SK-N-MC (cell line): Measurements from ENCODE around the gene SRGAP3.

Experiments used
- DNase-seq: peaks from one replicate; pipeline ENCODE4 v3.0.0-alpha.2; 2011; ENCODE audit warnings: low read depth, low spot score
- H3K27ac ChIP-seq: fragments of 200-600 bp; sonication (generic); 2 replicates; pipeline ENCODE4 v1.5.1; 2016; ENCODE audit warnings: mixed run types
- H3K36me3 ChIP-seq: fragments of 200-600 bp; sonication (generic); 2 replicates; pipeline ENCODE4 v1.6.1; 2017; ENCODE audit warnings: antibody characterized with exemption, low read length, mixed read lengths; ENCODE audit not compliant: insufficient read depth
- H3K4me3 ChIP-seq: fragments of 200-600 bp; sonication (generic); 2 replicates; pipeline ENCODE4 v1.5.1; 2016
- H3K9ac ChIP-seq: fragments of 200-600 bp; sonication (generic); 2 replicates; pipeline ENCODE4 v1.8.0; 2017; ENCODE audit warnings: mixed run types, mixed read lengths; ENCODE audit not compliant: insufficient read length
- H3K9me3 ChIP-seq: fragments of 200-600 bp; sonication (generic); 2 replicates; pipeline ENCODE4 v1.6.1; 2017; ENCODE audit warnings: low read depth, mild to moderate bottlenecking, antibody characterized with exemption, low read length, moderate library complexity, mixed read lengths
- EZH2 ChIP-seq: fragments of 200-600 bp; sonication (generic); IDR thresholded peaks from one replicate; pipeline ENCODE4 v1.6.1; 2017; ENCODE audit warnings: antibody characterized with exemption
- FOXP2 ChIP-seq: optimal IDR thresholded peaks from 2 replicates; pipeline ENCODE3; 2011; ENCODE audit warnings: mild to moderate bottlenecking, moderate library complexity; ENCODE audit not compliant: insufficient read depth; ENCODE audit errors: extremely low read length, control extremely low read depth
- POLR2AphosphoS5 ChIP-seq: IDR thresholded peaks from 2 replicates; pipeline ENCODE4 v1.6.1; 2012; ENCODE audit warnings: mild to moderate bottlenecking, low read depth, low read length, borderline replicate concordance

SRGAP3 gene

GRCh38 chr3:9204253-9204992, 45.0 kb downstream of the SRGAP3 start:
- Histone ChIP-seq H3K27ac (no peak overlapping the region), H3K9ac (no peak overlapping the region), H3K36me3 (no peaks in the 10 kb centered on the region), H3K4me3 (no peak overlapping the region), H3K9me3 (no peaks in the 10 kb centered on the region)
- no peak for DNase-seq
- TF ChIP-seq POLR2AphosphoS5 (no peak), EZH2 (no peak), FOXP2 (no peak)

- no peak for DNase-seq
- TF ChIP-seq POLR2AphosphoS5: no peak
- no peak for TF ChIP-seq FOXP2
- no peak for TF ChIP-seq EZH2
- Histone ChIP-seq H3K36me3 (no peaks in the 10 kb centered on the region), H3K9ac (no peak overlapping the region), H3K4me3 (no peak overlapping the region), H3K9me3 (no peaks in the 10 kb centered on the region), H3K27ac (no peak overlapping the region)
Measured at GRCh38 chr3:9203317-9203716, 46.1 kb downstream of the SRGAP3 start.

GRCh38 chr3:9202546-9202945, 46.9 kb downstream of the SRGAP3 start:
- Histone ChIP-seq H3K9me3 (no peaks in the 10 kb centered on the region), H3K4me3 (no peak overlapping the region), H3K36me3 (no peaks in the 10 kb centered on the region), H3K9ac (no peak overlapping the region), H3K27ac (no peak overlapping the region)
- TF ChIP-seq FOXP2 (no peak), POLR2AphosphoS5 (no peak), EZH2 (no peak)
- no peak for DNase-seq

DNA sequence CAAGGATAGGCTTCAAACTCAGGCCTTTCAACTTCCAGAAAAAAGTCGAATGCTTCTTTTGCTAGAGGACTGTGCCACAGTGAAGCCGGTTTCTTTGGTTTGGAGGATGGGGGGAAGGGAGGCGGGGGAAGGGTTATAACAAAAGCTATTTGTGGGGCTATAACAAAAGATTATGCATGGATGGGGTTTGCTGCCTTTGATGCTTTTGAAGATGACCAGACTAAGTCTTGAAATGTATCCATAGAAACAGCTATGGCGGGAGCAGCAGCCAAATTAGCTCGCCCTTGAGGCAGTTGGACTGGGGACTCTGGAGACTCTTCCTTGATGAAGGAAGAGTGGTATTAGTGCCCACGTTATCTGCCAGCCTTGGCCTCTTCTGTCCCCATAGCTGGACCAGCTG, 47.5 kb downstream of the SRGAP3 start:
- no peak overlapping the region for H3K4me3 ChIP-seq
- no peak overlapping the region for H3K27ac ChIP-seq
- TF ChIP-seq EZH2 (no peak), FOXP2 (no peak), POLR2AphosphoS5 (no peak)
- no peaks in the 10 kb centered on the region for H3K9me3 ChIP-seq
- H3K36me3 ChIP-seq: no peaks in the 10 kb centered on the region
- H3K9ac ChIP-seq: no peak overlapping the region
- no peak for DNase-seq

- Histone ChIP-seq H3K4me3 (no peak overlapping the region), H3K9ac (no peak overlapping the region), H3K27ac (no peak overlapping the region), H3K9me3 (no peaks in the 10 kb centered on the region), H3K36me3 (no peaks in the 10 kb centered on the region)
- DNase-seq: no peak
- no peak for TF ChIP-seq EZH2
Measured at GRCh38 chr3:9201266-9201665, 48.2 kb downstream of the SRGAP3 start.

DNA sequence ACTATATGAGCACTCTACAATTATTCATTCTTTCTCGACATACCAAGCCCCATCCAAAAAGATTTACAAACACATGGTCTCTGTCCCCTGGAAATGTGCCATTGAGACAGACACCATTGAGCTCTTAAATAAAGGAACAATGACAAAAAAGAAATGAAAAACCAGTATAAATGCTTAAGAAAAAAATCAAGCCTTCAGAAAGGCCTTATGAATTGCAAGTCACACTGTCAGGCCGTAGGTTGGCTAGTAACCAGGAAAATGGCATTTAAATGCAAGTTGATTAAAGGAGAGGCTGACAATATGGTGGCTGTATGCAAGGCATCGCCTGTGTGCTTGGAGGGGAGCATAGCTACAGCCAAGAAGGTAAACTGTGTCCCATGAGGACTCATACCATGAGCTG, 49.7 kb downstream of the SRGAP3 start:
- Histone ChIP-seq H3K36me3 (no peaks in the 10 kb centered on the region), H3K9ac (no peak overlapping the region), H3K27ac (no peak overlapping the region), H3K9me3 (no peaks in the 10 kb centered on the region), H3K4me3 (no peak overlapping the region)
- DNase-seq: no peak
- TF ChIP-seq POLR2AphosphoS5: no peak
- no peak for TF ChIP-seq FOXP2
- no peak for TF ChIP-seq EZH2

DNA sequence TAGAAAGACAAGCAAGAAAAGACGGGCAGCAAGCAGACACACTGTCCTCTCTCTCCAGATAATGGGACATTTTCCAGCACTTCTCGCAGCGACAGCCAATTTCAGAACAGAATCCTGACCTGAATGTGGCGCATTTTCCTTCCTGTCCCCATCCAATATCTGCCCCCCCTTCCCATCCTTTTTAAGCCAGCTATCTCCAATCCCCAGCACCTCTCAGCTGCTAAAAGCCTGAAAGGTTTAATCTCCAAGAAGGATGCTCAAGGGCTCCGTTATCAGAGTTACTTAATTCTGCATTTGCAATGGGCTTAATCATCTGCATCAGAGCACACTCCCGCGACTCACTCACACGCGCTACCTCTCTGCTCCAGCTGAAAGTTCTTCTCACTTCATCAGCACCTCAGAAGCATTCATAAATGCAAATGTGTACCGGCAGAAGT, 50.5 kb downstream of the SRGAP3 start:
- Histone ChIP-seq H3K36me3 (no peaks in the 10 kb centered on the region), H3K9me3 (no peaks in the 10 kb centered on the region), H3K4me3 (no peak overlapping the region), H3K9ac (no peak overlapping the region), H3K27ac (no peak overlapping the region)
- no peak for TF ChIP-seq FOXP2
- no peak for TF ChIP-seq POLR2AphosphoS5
- TF ChIP-seq EZH2: no peak
- no peak for DNase-seq

DNA sequence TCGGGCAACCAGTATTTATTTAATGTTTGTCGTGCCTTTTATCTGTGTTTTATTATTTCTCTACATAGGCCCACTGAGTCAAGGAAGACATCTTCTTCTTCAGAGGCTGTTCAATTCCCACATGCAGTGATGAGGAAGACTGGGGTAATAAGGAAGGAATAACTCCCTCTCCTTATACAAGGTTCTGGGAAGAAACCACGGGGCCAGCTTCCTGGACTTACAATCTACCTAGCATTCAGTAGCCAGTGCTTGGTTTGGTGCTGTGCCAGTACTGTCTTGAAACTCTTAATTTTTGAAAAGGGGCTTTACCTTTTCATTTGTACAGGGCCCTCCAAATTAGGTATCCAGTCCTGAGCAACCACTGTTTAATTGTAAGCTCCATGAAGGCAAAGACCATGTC, 51.2 kb downstream of the SRGAP3 start:
- no peak overlapping the region for H3K4me3 ChIP-seq
- no peaks in the 10 kb centered on the region for H3K9me3 ChIP-seq
- no peak overlapping the region for H3K9ac ChIP-seq
- no peak for DNase-seq
- TF ChIP-seq POLR2AphosphoS5: no peak
- no peak for TF ChIP-seq EZH2
- no peak for TF ChIP-seq FOXP2
- H3K27ac ChIP-seq: no peak overlapping the region
- no peaks in the 10 kb centered on the region for H3K36me3 ChIP-seq

DNA sequence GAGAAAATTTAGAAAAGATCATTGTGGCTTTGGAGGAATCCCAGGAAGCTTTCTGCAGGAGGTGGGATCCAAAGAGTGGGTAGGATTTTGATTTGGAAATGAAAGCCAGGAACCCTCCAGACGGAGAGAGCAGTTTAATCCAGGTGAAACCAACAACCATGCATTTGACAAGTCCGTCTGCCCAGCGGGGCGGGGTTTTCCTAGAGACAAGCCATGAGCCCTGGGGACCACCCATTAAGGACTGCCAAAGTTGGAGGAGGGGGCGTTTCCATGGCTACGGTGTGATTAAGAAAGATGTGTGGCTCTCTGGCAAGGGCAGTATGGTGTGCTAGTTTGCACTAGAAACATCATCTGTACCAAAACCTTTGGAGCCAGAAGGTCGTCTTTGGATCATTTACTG, 53.4 kb downstream of the SRGAP3 start:
- TF ChIP-seq EZH2 (no peak), POLR2AphosphoS5 (no peak), FOXP2 (no peak)
- no peak for DNase-seq
- Histone ChIP-seq H3K9me3 (no peaks in the 10 kb centered on the region), H3K36me3 (no peaks in the 10 kb centered on the region), H3K27ac (no peak overlapping the region), H3K9ac (no peak overlapping the region), H3K4me3 (no peak overlapping the region)
